Gastroesophageal sphincter (tissue), 4 donors: ENCODE data around the gene SORL1-AS1.

Experiments
- ATAC-seq: fragments of 150-250 bp; one replicate; pipeline ENCODE4 v1.9.1; 2016; ENCODE audit warnings: mild to moderate bottlenecking, moderate library complexity
- H3K27ac ChIP-seq, 4 donors: fragments of 200-600 bp; sonication (generic) in 3 of 4; 1 replicate in 3 of 4; 2 replicates in 1 of 4; pipeline ENCODE4 v1.5.1; 2016 to 2019
- H3K27me3 ChIP-seq: fragments of 200-600 bp; sonication (generic); one replicate; pipeline ENCODE4 v1.5.1; 2019
- H3K36me3 ChIP-seq, 2 donors: fragments of 200-600 bp; sonication (generic); one replicate each; pipeline ENCODE4 v1.5.1; 2019; ENCODE audit warnings: control low read depth in 1 of 2
- H3K4me1 ChIP-seq, 3 donors: fragments of 200-600 bp; sonication (generic); 1 replicate in 2 of 3; 2 replicates in 1 of 3; pipeline ENCODE4 v1.5.1; 2016 to 2019; ENCODE audit warnings: control low read depth in 2 of 3
- H3K4me3 ChIP-seq, 2 donors: fragments of 200-600 bp; sonication (generic); one replicate each; pipeline ENCODE4 v1.5.1; 2019; ENCODE audit warnings: mild to moderate bottlenecking in 1 of 2, moderate library complexity in 1 of 2
- H3K9me3 ChIP-seq, 3 donors: fragments of 200-600 bp; sonication (generic); one replicate each; pipeline ENCODE4 v1.5.1; 2017 to 2019; ENCODE audit warnings: control low read depth in 2 of 3
- EP300 ChIP-seq: sonication (generic); formaldehyde crosslinking; IDR thresholded peaks from one replicate; pipeline ENCODE4 v1.6.1; 2017; ENCODE audit warnings: antibody characterized with exemption, mild to moderate bottlenecking
- POLR2A ChIP-seq, 2 donors: fragments of 450-650 bp; IDR thresholded peaks; one replicate each; pipeline ENCODE4 v1.6.1; 2017; ENCODE audit warnings: antibody characterized with exemption in 2 of 2, mild to moderate bottlenecking in 2 of 2, moderate library complexity in 1 of 2
- POLR2AphosphoS5 ChIP-seq: sonication (generic); formaldehyde crosslinking; IDR thresholded peaks from one replicate; pipeline ENCODE4 v1.6.1; 2017; ENCODE audit warnings: antibody characterized with exemption
- WGBS, 2 donors: methylation state at CpG; one replicate each; pipeline ENCODE4 v1.1.5; 2018; ENCODE audit warnings: low coverage in 1 of 2; 5-methylcytosine and 5-hydroxymethylcytosine counted together
- TF ChIP-seq, protein P1 (sequence below), 4 experiments: fragments of 200-600 bp in 2 of 4; fragments of 450-650 bp in 2 of 4; sonication (generic) in 1 of 4; IDR thresholded peaks; one replicate each; pipeline ENCODE4 v1.5.1; 2017 to 2019; ENCODE audit warnings: antibody characterized with exemption in 4 of 4, mild to moderate bottlenecking in 2 of 4, moderate library complexity in 2 of 4

The SORL1-AS1 gene

DNA sequence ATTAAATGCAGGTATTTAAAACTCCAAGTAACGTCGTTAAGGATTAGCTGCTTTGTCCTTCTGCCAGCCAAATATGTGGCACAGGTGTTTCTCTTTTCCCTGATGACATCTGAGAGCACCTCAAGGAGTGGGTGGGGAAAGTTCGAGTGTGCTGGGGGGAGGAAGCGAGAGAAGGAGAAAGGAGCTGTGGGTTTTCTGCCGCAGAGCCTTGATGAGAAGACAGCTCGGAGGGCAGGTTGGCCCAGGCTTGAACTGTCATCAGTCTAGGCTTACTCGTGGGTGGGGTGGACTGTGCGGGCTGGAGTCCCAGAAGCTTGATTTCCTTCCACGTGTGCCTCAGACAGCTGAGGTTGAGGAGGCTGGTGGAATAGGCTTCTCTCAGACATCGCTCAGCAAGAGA lies 15.2 kb upstream of the SORL1-AS1 start:
- no peaks in the 10 kb centered on the region for H3K27me3 ChIP-seq
- no peak for ATAC-seq
- no peaks in the 10 kb centered on the region for H3K36me3 ChIP-seq
- no peaks in the 10 kb centered on the region for H3K9me3 ChIP-seq
- 31 to 57% methylated on average over 1 to 10 of the region's 10 CpGs for WGBS, 2 donors
- H3K27ac ChIP-seq = peak overlapping the region in 2 of 4 donors; percentile 82 to 83
- TF ChIP-seq POLR2AphosphoS5 (no peak), EP300 (no peak), POLR2A (IDR thresholded peaks at IDR 0.05) (no peak)
- TF ChIP-seq, protein P1, sequence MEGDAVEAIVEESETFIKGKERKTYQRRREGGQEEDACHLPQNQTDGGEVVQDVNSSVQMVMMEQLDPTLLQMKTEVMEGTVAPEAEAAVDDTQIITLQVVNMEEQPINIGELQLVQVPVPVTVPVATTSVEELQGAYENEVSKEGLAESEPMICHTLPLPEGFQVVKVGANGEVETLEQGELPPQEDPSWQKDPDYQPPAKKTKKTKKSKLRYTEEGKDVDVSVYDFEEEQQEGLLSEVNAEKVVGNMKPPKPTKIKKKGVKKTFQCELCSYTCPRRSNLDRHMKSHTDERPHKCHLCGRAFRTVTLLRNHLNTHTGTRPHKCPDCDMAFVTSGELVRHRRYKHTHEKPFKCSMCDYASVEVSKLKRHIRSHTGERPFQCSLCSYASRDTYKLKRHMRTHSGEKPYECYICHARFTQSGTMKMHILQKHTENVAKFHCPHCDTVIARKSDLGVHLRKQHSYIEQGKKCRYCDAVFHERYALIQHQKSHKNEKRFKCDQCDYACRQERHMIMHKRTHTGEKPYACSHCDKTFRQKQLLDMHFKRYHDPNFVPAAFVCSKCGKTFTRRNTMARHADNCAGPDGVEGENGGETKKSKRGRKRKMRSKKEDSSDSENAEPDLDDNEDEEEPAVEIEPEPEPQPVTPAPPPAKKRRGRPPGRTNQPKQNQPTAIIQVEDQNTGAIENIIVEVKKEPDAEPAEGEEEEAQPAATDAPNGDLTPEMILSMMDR (IDR thresholded peaks at IDR 0.05) = no peak
- no peak overlapping the region for H3K4me3 ChIP-seq
- peaks cover 3 to 63% (median 24%) of the 10 kb centered on the region in 3 donors for H3K4me1 ChIP-seq

DNA sequence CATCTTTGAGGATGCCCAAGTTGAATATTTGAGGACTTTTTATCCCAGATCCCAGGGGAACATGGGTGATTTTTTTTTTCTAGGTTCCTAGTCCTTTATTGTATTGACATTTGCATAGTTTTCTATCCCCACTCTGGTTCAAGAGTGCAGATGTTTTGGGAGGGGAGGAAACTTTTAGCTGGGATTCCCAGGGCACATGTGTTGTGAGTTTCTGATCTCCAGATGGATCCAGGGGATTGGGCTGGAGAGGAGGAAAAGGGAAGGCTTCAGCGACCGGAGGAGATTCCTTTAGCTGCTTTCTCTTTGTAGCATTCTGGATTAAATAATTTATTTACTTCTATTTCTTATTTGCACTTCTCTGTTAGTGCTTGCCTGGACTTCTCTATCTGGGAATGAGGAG lies 14.7 kb upstream of the SORL1-AS1 start:
- WGBS, 2 donors = 33 to 60% methylated on average over 2 of the region's 2 CpGs
- TF ChIP-seq POLR2AphosphoS5 (no peak), EP300 (no peak), POLR2A (IDR thresholded peaks at IDR 0.05) (no peak)
- TF ChIP-seq, protein P1 (IDR thresholded peaks at IDR 0.05) = no peak
- peak overlapping the region; percentile 9 to 83 (median 82) for H3K27ac ChIP-seq
- H3K27me3 ChIP-seq = no peaks in the 10 kb centered on the region
- ATAC-seq = no peak
- H3K36me3 ChIP-seq = no peaks in the 10 kb centered on the region
- no peak overlapping the region for H3K4me3 ChIP-seq
- no peaks in the 10 kb centered on the region for H3K9me3 ChIP-seq
- peaks cover 3 to 58% (median 24%) of the 10 kb centered on the region in 3 donors for H3K4me1 ChIP-seq

DNA sequence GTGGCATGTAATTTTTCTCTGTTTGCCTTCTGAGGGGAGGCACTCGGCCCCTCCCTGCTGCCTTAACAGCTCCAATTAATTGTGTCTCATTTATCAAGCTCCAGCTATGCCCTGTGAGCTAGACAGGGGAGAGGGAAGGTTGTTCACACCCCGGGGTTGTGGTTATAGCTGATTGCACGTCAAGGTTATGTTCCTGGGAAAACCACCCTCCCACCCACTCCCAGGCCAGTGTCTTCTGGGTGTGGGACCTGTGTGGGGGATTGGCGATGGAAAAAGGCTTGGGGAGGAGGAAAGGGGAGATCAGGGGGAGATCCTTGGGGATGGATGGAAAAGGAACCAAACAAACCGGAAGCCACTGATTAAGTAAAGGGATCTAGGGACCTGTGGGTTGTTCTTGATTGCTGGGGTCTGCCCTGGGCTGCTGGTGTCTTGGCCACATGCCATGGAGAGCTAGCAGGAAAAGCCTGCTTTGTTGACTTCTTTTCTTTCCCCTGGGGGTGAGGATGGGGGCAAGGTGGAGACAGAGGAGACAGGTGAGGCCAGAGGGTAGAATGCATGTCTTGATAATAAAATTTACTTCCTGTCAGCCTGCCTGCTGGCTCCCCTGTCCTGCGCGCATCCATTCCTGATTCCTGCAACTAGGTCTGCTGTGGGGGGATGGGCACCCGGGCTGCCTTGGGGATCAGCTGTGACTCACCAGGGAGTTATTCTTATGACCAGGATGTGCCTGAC lies 13.5 kb upstream of the SORL1-AS1 start:
- peak; percentile 91 for ATAC-seq
- Histone ChIP-seq H3K36me3 (no peaks in the 10 kb centered on the region), H3K27ac (peak overlapping the region; percentile 9 to 83 (median 82)), H3K9me3 (no peaks in the 10 kb centered on the region), H3K27me3 (no peaks in the 10 kb centered on the region), H3K4me1 (peaks cover 3 to 55% (median 24%) of the 10 kb centered on the region in 3 donors), H3K4me3 (no peak overlapping the region)
- WGBS, 2 donors = 30 to 38% methylated on average over 1 to 6 of the region's 8 CpGs
- TF ChIP-seq POLR2A (IDR thresholded peaks at IDR 0.05) (no peak), POLR2AphosphoS5 (peak; percentile 79)

DNA sequence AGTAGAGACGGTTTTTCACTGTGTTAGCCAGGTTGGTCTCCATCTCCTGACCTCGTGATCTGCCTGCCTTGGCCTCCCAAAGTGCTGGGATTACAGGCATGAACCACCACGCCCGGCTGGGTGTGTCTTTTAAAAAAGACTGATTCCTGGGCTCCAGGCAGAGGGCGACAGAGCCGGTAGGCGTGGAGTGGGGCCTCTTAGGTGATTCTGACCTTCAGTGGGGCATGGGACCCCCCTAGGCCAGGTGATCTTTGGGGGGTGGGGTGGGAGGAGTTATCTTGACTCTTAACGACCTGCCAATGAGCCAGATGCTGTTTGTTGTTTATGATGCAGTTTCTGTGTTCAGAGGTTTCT lies 12.9 kb upstream of the SORL1-AS1 start:
- no peaks in the 10 kb centered on the region for H3K27me3 ChIP-seq
- H3K4me1 ChIP-seq = peaks cover 3 to 55% (median 24%) of the 10 kb centered on the region in 3 donors
- no peaks in the 10 kb centered on the region for H3K9me3 ChIP-seq
- no peak for ATAC-seq
- peak overlapping the region; percentile 9 to 83 (median 82) for H3K27ac ChIP-seq
- WGBS, 2 donors = 88 to 93% methylated on average over 3 to 4 of the region's 8 CpGs
- H3K4me3 ChIP-seq = no peak overlapping the region
- TF ChIP-seq POLR2A (IDR thresholded peaks at IDR 0.05) (no peak), EP300 (no peak), POLR2AphosphoS5 (no peak)
- TF ChIP-seq, protein P1 (IDR thresholded peaks at IDR 0.05) = no peak
- H3K36me3 ChIP-seq = no peaks in the 10 kb centered on the region

DNA sequence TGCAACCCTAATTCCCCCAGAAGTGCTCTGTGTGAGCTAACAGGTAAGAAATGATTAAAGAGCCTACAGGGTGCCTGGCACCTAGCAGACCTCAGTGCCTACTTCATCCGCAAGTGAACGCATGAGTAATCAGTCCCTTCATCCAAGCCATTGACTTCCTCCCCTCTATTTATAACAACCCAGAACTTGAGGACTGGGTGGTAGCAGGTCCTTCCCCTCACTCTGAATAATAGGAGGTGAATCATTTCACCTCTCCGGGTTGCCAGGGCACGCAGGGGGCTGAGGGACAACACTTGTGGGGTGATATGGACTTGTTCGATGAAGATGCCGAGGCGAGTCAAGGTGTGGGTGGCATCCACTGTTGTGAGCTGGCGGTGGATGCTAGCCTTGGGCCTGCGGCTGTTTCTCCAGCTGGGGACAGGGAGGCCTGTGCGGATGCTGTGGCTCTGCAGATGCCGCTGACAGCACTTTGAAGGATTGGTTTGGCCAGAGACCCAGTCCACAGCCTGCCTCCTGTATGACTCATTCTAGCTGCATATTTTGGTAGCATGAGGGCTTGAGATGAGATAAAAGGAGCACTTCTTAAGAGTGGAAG lies 11.7 kb upstream of the SORL1-AS1 start:
- 53% methylated on average over 2 of the region's 11 CpGs; no CpG with 5 or more reads in 1 of the 2 donors for WGBS, 2 donors
- TF ChIP-seq POLR2AphosphoS5 (peak; percentile 67), POLR2A (IDR thresholded peaks at IDR 0.05) (no peak)
- TF ChIP-seq, protein P1 (IDR thresholded peaks at IDR 0.05) = peak in 1 of 4 experiments; percentile 5
- ATAC-seq = peak; percentile 78
- H3K4me1 ChIP-seq = peaks cover 3 to 62% (median 24%) of the 10 kb centered on the region in 3 donors
- no peak overlapping the region for H3K4me3 ChIP-seq
- peak overlapping the region; percentile 55 to 83 (median 82) for H3K27ac ChIP-seq
- H3K36me3 ChIP-seq = no peaks in the 10 kb centered on the region
- H3K9me3 ChIP-seq = no peaks in the 10 kb centered on the region
- H3K27me3 ChIP-seq = no peaks in the 10 kb centered on the region
